Measurements from ENCODE around the gene B3GALNT2.

Gene B3GALNT2

GRCh38 chr1:235409042-235409820, 95.0 kb downstream of the B3GALNT2 start:
- no peak overlapping the region for H2AFZ ChIP-seq (ENCODE audit: low read length)
- H3K27ac ChIP-seq (ENCODE audit: low read length) = no peak overlapping the region
- TF ChIP-seq CTCF (IDR thresholded peaks at IDR 0.05; ENCODE audit: low read length) (no peak), EZH2 (optimal IDR thresholded peaks at IDR 0.05; ENCODE audit: low read depth, low read length) (no peak), EZH2phosphoT487 (IDR thresholded peaks at IDR 0.05; ENCODE audit: low read length) (no peak)
- H3K9me2 ChIP-seq (replicated peaks; ENCODE audit: insufficient read depth, low read length) = no peaks in the 10 kb centered on the region
- H3K4me3 ChIP-seq (ENCODE audit: low read length) = no peak overlapping the region
- H3K27me3 ChIP-seq (replicated peaks; ENCODE audit: insufficient read depth, low read length) = no peaks in the 10 kb centered on the region
- no peak for DNase-seq
- H3K9ac ChIP-seq (ENCODE audit: low read length) = no peak overlapping the region
- no peak overlapping the region for H3K4me2 ChIP-seq (ENCODE audit: low read depth, low read length)
- peaks cover 10% of the 10 kb centered on the region; the same call in 1 of the 2 replicates for H3K79me2 ChIP-seq (ENCODE audit: low read length)
- H3F3A ChIP-seq (ENCODE audit: insufficient read depth, low read length) = no peaks in the 10 kb centered on the region
- no peaks in the 10 kb centered on the region for H4K20me1 ChIP-seq (ENCODE audit: insufficient read depth, low read length)
- H3K9me3 ChIP-seq (replicated peaks; ENCODE audit: insufficient read depth, low read length) = no peaks in the 10 kb centered on the region
- H3K4me1 ChIP-seq (ENCODE audit: low read length) = no peaks in the 10 kb centered on the region
- no peaks in the 10 kb centered on the region for H3K36me3 ChIP-seq (replicated peaks; ENCODE audit: insufficient read depth, low read length)

DNA sequence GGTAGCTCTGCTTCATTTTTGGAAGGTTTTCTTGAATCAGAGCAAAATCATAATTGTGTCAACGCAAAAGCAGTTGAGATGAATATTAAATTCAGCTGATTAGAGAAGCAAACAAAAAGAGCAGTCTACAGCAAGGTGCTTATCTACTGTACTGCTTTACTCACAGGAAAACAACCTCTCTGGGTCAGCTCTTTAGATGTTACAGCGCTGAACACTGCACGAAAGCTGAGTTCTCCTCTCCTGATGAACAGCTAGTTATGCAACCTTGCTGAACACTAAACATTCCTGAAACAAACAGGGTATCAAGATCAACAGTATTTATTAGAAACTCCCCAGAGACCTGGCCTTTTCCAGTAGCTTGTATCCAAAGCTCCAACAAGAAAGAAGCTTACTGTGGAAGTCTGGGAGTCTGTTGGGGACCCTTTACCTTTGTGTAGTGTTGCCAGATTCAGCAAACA, 95.7 kb downstream of the B3GALNT2 start:
- H3K9me2 ChIP-seq (replicated peaks; ENCODE audit: insufficient read depth, low read length) = no peaks in the 10 kb centered on the region
- peaks cover 10% of the 10 kb centered on the region; the same call in 1 of the 2 replicates for H3K79me2 ChIP-seq (ENCODE audit: low read length)
- H3K9ac ChIP-seq (ENCODE audit: low read length) = no peak overlapping the region
- H4K20me1 ChIP-seq (ENCODE audit: insufficient read depth, low read length) = no peaks in the 10 kb centered on the region
- no peaks in the 10 kb centered on the region for H3K27me3 ChIP-seq (replicated peaks; ENCODE audit: insufficient read depth, low read length)
- no peak overlapping the region for H3K4me3 ChIP-seq (ENCODE audit: low read length)
- no peak overlapping the region for H3K27ac ChIP-seq (ENCODE audit: low read length)
- no peaks in the 10 kb centered on the region for H3K4me1 ChIP-seq (ENCODE audit: low read length)
- no peak overlapping the region for H2AFZ ChIP-seq (ENCODE audit: low read length)
- no peak overlapping the region for H3K4me2 ChIP-seq (ENCODE audit: low read depth, low read length)
- H3K9me3 ChIP-seq (replicated peaks; ENCODE audit: insufficient read depth, low read length) = no peaks in the 10 kb centered on the region
- no peak for TF ChIP-seq CTCF (IDR thresholded peaks at IDR 0.05; ENCODE audit: low read length)
- no peak for TF ChIP-seq EZH2 (optimal IDR thresholded peaks at IDR 0.05; ENCODE audit: low read depth, low read length)
- no peak for TF ChIP-seq EZH2phosphoT487 (IDR thresholded peaks at IDR 0.05; ENCODE audit: low read length)
- H3F3A ChIP-seq (ENCODE audit: insufficient read depth, low read length) = no peaks in the 10 kb centered on the region
- no peaks in the 10 kb centered on the region for H3K36me3 ChIP-seq (replicated peaks; ENCODE audit: insufficient read depth, low read length)
- DNase-seq = no peak

GRCh38 chr1:235407419-235407818, 96.8 kb downstream of the B3GALNT2 start:
- Histone ChIP-seq H3F3A (ENCODE audit: insufficient read depth, low read length) (no peaks in the 10 kb centered on the region), H3K4me3 (ENCODE audit: low read length) (no peak overlapping the region), H3K79me2 (ENCODE audit: low read length) (peaks cover 10% of the 10 kb centered on the region), H4K20me1 (ENCODE audit: insufficient read depth, low read length) (no peaks in the 10 kb centered on the region), H3K4me1 (ENCODE audit: low read length) (no peaks in the 10 kb centered on the region), H3K9me3 (replicated peaks; ENCODE audit: insufficient read depth, low read length) (no peaks in the 10 kb centered on the region), H3K27me3 (replicated peaks; ENCODE audit: insufficient read depth, low read length) (no peaks in the 10 kb centered on the region), H3K27ac (ENCODE audit: low read length) (no peak overlapping the region), H3K36me3 (replicated peaks; ENCODE audit: insufficient read depth, low read length) (no peaks in the 10 kb centered on the region), H3K9ac (ENCODE audit: low read length) (no peak overlapping the region), H3K4me2 (ENCODE audit: low read depth, low read length) (no peak overlapping the region), H3K9me2 (replicated peaks; ENCODE audit: insufficient read depth, low read length) (no peaks in the 10 kb centered on the region), H2AFZ (ENCODE audit: low read length) (no peak overlapping the region)
- DNase-seq = no peak
- TF ChIP-seq EZH2phosphoT487 (IDR thresholded peaks at IDR 0.05; ENCODE audit: low read length) = no peak
- no peak for TF ChIP-seq EZH2 (optimal IDR thresholded peaks at IDR 0.05; ENCODE audit: low read depth, low read length)
- TF ChIP-seq CTCF (IDR thresholded peaks at IDR 0.05; ENCODE audit: low read length) = no peak
